GM23248 (cell line): Measurements from ENCODE around the gene SCP2. TPM values are rescaled to one million over a fixed set of nuclear protein-coding genes. Genes with fewer than 3 reads are reported as not detected.
A peak's percentile ranks its signal among the peaks of the same experiment; 100 is the strongest.
"Not testable (repeated sequence)": the region's sequence is repeated elsewhere in the genome, so short reads cannot be mapped to it uniquely, and the experiment has no call there.

Experiments used
- DNase-seq: peaks from one replicate; pipeline ENCODE4 v3.0.0-alpha.2; 2015
- H2AFZ ChIP-seq: fragments of 200-600 bp; sonication (generic); 2 replicates; pipeline ENCODE4 v1.6.1; 2016; ENCODE audit warnings: antibody characterized with exemption
- H3F3A ChIP-seq: fragments of 200-600 bp; sonication (generic); 2 replicates; pipeline ENCODE4 v1.6.1; 2016; ENCODE audit warnings: mild to moderate bottlenecking, antibody characterized with exemption, mixed run types; ENCODE audit not compliant: insufficient read depth
- H3K27ac ChIP-seq: fragments of 200-600 bp; sonication (generic); 2 replicates; pipeline ENCODE4 v1.5.1; 2016; ENCODE audit warnings: mild to moderate bottlenecking
- H3K27me3 ChIP-seq: fragments of 200-600 bp; sonication (generic); replicated peaks from 2 replicates; pipeline ENCODE4 v1.6.1; 2016; ENCODE audit warnings: mild to moderate bottlenecking; ENCODE audit not compliant: insufficient read depth
- H3K36me3 ChIP-seq: fragments of 200-600 bp; sonication (generic); 2 replicates; pipeline ENCODE4 v1.6.1; 2016; ENCODE audit warnings: low read depth, mild to moderate bottlenecking
- H3K4me1 ChIP-seq: fragments of 200-600 bp; sonication (generic); 2 replicates; pipeline ENCODE4 v1.6.1; 2016; ENCODE audit warnings: mild to moderate bottlenecking; ENCODE audit not compliant: insufficient read depth
- H3K4me2 ChIP-seq: fragments of 200-600 bp; sonication (generic); one replicate; pipeline ENCODE4 v1.6.1; 2016; ENCODE audit warnings: mild to moderate bottlenecking; ENCODE audit not compliant: unreplicated experiment
- H3K4me3 ChIP-seq: fragments of 200-600 bp; sonication (generic); 2 replicates; pipeline ENCODE4 v1.5.1; 2016; ENCODE audit warnings: mild to moderate bottlenecking
- H3K79me2 ChIP-seq: fragments of 200-600 bp; sonication (generic); 2 replicates; pipeline ENCODE4 v1.6.1; 2016; ENCODE audit warnings: mild to moderate bottlenecking; ENCODE audit not compliant: insufficient read depth
- H3K9ac ChIP-seq: fragments of 200-600 bp; sonication (generic); 2 replicates; pipeline ENCODE4 v1.6.1; 2016; ENCODE audit warnings: mild to moderate bottlenecking
- H3K9me2 ChIP-seq: fragments of 200-600 bp; sonication (generic); 2 replicates; pipeline ENCODE4 v1.6.1; 2016; ENCODE audit warnings: mixed run types, mild to moderate bottlenecking, moderate library complexity; ENCODE audit not compliant: insufficient read depth
- H3K9me3 ChIP-seq: fragments of 200-600 bp; sonication (generic); one replicate; pipeline ENCODE4 v1.6.1; 2017; ENCODE audit warnings: low read depth
- H4K20me1 ChIP-seq: fragments of 200-600 bp; sonication (generic); 2 replicates; pipeline ENCODE4 v1.6.0; 2016; ENCODE audit not compliant: insufficient read depth
- EZH2 ChIP-seq: fragments of 200-600 bp; sonication (generic); IDR thresholded peaks from 2 replicates; pipeline ENCODE4 v1.6.1; 2018; ENCODE audit warnings: antibody characterized with exemption, mild to moderate bottlenecking; ENCODE audit not compliant: insufficient read depth, poor library complexity, severe bottlenecking
- EZH2phosphoT487 ChIP-seq: fragments of 200-600 bp; sonication (generic); IDR thresholded peaks from 2 replicates; pipeline ENCODE4 v1.6.1; 2018; ENCODE audit warnings: antibody characterized with exemption, moderate library complexity, mild to moderate bottlenecking, low read depth; ENCODE audit not compliant: insufficient read depth
- WGBS, 2 experiments: methylation state at CpG; one replicate each; pipeline ENCODE4 v1.1.6; 2015 to 2017; ENCODE audit warnings: low lambda C conversion rate in 2 of 2, low coverage in 1 of 2; ENCODE audit errors: missing lambda C conversion rate in 2 of 2; 5-methylcytosine and 5-hydroxymethylcytosine counted together
- in situ Hi-C: fragments of 300-500 bp; cut with MboI; formaldehyde crosslinking; loops from 2 replicates; pipeline ENCODE4 v1.15.0; 2020
- polyA plus RNA-seq: library from polyadenylated mRNA; unstranded; fragments of >200 nt; fragmentation: Nextera tagmentation; extraction: Ambion mirVana; gene quantifications from 2 replicates; pipeline ENCODE4 v1.2.1, GENCODE V29; 2016
- total RNA-seq: library from RNA; depleted of rRNA; stranded (reverse); fragments of >200 nt; shearing (Covaris generic); gene quantifications from 2 replicates; pipeline ENCODE4 v1.2.3, GENCODE V29; 2014

Gene SCP2
- total and polyA plus RNA-seq, 2 experiments from 2014 or later, result 209 to 257 TPM

- DNase-seq, result no peak
- Histone ChIP-seq H3K4me2 (no peak overlapping the region), H3K9ac (no peak overlapping the region), H3K36me3 (no peaks in the 10 kb centered on the region), H3K27ac (no peak overlapping the region), H3K9me2 (no peaks in the 10 kb centered on the region), H4K20me1 (no peaks in the 10 kb centered on the region), H2AFZ (no peak overlapping the region), H3F3A (no peaks in the 10 kb centered on the region), H3K9me3 (no peaks in the 10 kb centered on the region), H3K79me2 (no peaks in the 10 kb centered on the region), H3K27me3 (no peaks in the 10 kb centered on the region), H3K4me1 (no peaks in the 10 kb centered on the region), H3K4me3 (no peak overlapping the region)
- no peak for TF ChIP-seq EZH2phosphoT487
- TF ChIP-seq EZH2, result no peak
- in situ Hi-C loops, result no loop called here
Observed at GRCh38 chr1:53001128-53001527, 74.1 kb downstream of the SCP2 start.

- H3K9ac ChIP-seq, DNase-seq, H4K20me1 ChIP-seq, H3K4me2 ChIP-seq, H3K79me2 ChIP-seq, H3K27ac ChIP-seq, H3K4me1 ChIP-seq, H3K4me3 ChIP-seq, H2AFZ ChIP-seq, H3K9me2 ChIP-seq, H3K9me3 ChIP-seq, in situ Hi-C loops, H3K27me3 ChIP-seq, H3K36me3 ChIP-seq, H3F3A ChIP-seq: not testable (repeated sequence)
- WGBS, 2 experiments, result 94 to 100% methylated on average over 1 of the region's 2 CpGs
Observed at GRCh38 chr1:53006612-53007011, 79.5 kb downstream of the SCP2 start.

- H3K79me2 ChIP-seq, in situ Hi-C loops: not testable (repeated sequence)
- 89 to 93% methylated on average over 4 of the region's 4 CpGs for WGBS, 2 experiments
Observed at GRCh38 chr1:53010247-53010646, 83.2 kb downstream of the SCP2 start.

GRCh38 chr1:53011175-53011574 is 84.1 kb downstream of the SCP2 start:
- H3K36me3 ChIP-seq, result no peaks in the 10 kb centered on the region
- H2AFZ ChIP-seq, result no peak overlapping the region
- in situ Hi-C loops, result no loop called here
- no peaks in the 10 kb centered on the region for H3K27me3 ChIP-seq
- no peak overlapping the region for H3K4me3 ChIP-seq
- 60 to 64% methylated on average over 4 of the region's 4 CpGs for WGBS, 2 experiments
- DNase-seq, result no peak
- H3K4me1 ChIP-seq, result peaks cover 9% of the 10 kb centered on the region
- no peaks in the 10 kb centered on the region for H3K9me2 ChIP-seq
- no peaks in the 10 kb centered on the region for H4K20me1 ChIP-seq
- H3K4me2 ChIP-seq, result no peak overlapping the region
- H3F3A ChIP-seq, result no peaks in the 10 kb centered on the region
- H3K9me3 ChIP-seq, result no peaks in the 10 kb centered on the region
- TF ChIP-seq EZH2 (no peak), EZH2phosphoT487 (no peak)
- no peak overlapping the region for H3K27ac ChIP-seq
- no peak overlapping the region for H3K9ac ChIP-seq
- peaks cover 18% of the 10 kb centered on the region for H3K79me2 ChIP-seq

More at GRCh38 chr1:53010247-53010646, 83.2 kb downstream of the SCP2 start:
- not testable (repeated sequence) for H3K4me1 ChIP-seq, H3F3A ChIP-seq, H3K27ac ChIP-seq, H4K20me1 ChIP-seq, H3K9ac ChIP-seq, H3K27me3 ChIP-seq, DNase-seq, H3K4me2 ChIP-seq, H3K9me2 ChIP-seq, H2AFZ ChIP-seq, H3K4me3 ChIP-seq, H3K9me3 ChIP-seq, H3K36me3 ChIP-seq

GRCh38 chr1:53014791-53015507 is 87.9 kb downstream of the SCP2 start:
- TF ChIP-seq EZH2phosphoT487, result no peak
- TF ChIP-seq EZH2, result no peak
- Histone ChIP-seq H3K27me3 (no peaks in the 10 kb centered on the region), H3K36me3 (peaks cover 3% of the 10 kb centered on the region; the same call in 1 of the 2 replicates), H3K4me1 (peaks cover 15% of the 10 kb centered on the region), H3K79me2 (peaks cover 55% of the 10 kb centered on the region), H3K9me3 (no peaks in the 10 kb centered on the region), H4K20me1 (no peaks in the 10 kb centered on the region), H3K4me3 (peak overlapping the region; percentile 99), H3F3A (no peaks in the 10 kb centered on the region), H2AFZ (peak overlapping the region; percentile 97), H3K9me2 (no peaks in the 10 kb centered on the region), H3K27ac (peak overlapping the region; percentile 45), H3K9ac (peak overlapping the region; percentile 83), H3K4me2 (peak overlapping the region; percentile 100)
- peak; percentile 91 for DNase-seq
- WGBS, 2 experiments, result 1 to 2% methylated on average over 9 of the region's 9 CpGs
- in situ Hi-C loops, result no loop called here
